HepG2 (cell line): ENCODE measurements around the gene SMIM38. TPM values are rescaled to one million over a fixed set of nuclear protein-coding genes. Genes with fewer than 3 reads are reported as not detected.

ENCODE experiments used
- ATAC-seq: fragments of 200-7000 bp; cut with Tn5 transposase; 3 replicates; pipeline ENCODE4 v1.9.1; 2020; ENCODE audit warnings: mild to moderate bottlenecking, moderate library complexity
- BruUV-seq: library from RNA; stranded (reverse); fragments of 400-500 nt; replicated peaks from 2 replicates; lab custom pipeline; 2021; lab: Mats Ljungman, UMichigan
- CTCF ChIA-PET: fragments of 300-600 bp; formaldehyde crosslinking; extraction: SDS; loops from one replicate; lab custom pipeline; 2021; ENCODE audit warnings: low total read pairs, inconsistent platforms, low intra/inter-chr PET ratio; lab: Yijun Ruan, JAX
- POLR2A ChIA-PET: fragments of 350-600 bp; sonication (Branson Sonifier 250); formaldehyde crosslinking; loops from one replicate; lab custom pipeline; 2020; ENCODE audit warnings: antibody characterized with exemption, inconsistent platforms; lab: Yijun Ruan, JAX
- DNase-seq: peaks from one replicate; pipeline ENCODE4 v3.0.0-alpha.2; 2015; ENCODE audit warnings: low spot score
- FAIRE-seq: peaks from 3 replicates; lab custom pipeline; 2011; peaks lifted over from hg19 to GRCh38; lab: Jason Lieb, UNC
- H2AFZ ChIP-seq: one replicate; pipeline ENCODE4 v1.6.1; 2011; ENCODE audit warnings: low read length, inconsistent platforms
- H3K27ac ChIP-seq: fragments of 300-600 bp; 3 replicates; pipeline ENCODE4 v1.8.0; 2011; ENCODE audit warnings: mixed run types, mild to moderate bottlenecking, mixed read lengths, low read length, inconsistent platforms; ENCODE audit not compliant: insufficient read depth; ENCODE audit errors: extremely low read length
- H3K27me3 ChIP-seq, 2 experiments: fragments of 200-600 bp in 1 of 2; 2 replicates in 1 of 2; 3 replicates in 1 of 2; pipeline versions ENCODE4 v1.6.0 to v1.8.0; 2011; ENCODE audit warnings: low read length in 2 of 2, mild to moderate bottlenecking in 2 of 2, moderate library complexity in 2 of 2, inconsistent platforms in 1 of 2; ENCODE audit not compliant: insufficient read depth in 2 of 2, control insufficient read depth in 1 of 2
- H3K36me3 ChIP-seq, 2 experiments: fragments of 200-600 bp in 1 of 2; replicated peaks in 1 of 2; 2 replicates in 1 of 2; 3 replicates in 1 of 2; pipeline versions ENCODE4 v1.5.1 to v1.8.0; 2011; ENCODE audit warnings: low read length in 2 of 2, inconsistent platforms in 1 of 2; ENCODE audit not compliant: insufficient read depth in 2 of 2, control insufficient read depth in 1 of 2
- H3K4me1 ChIP-seq: 2 replicates; pipeline ENCODE4 v1.5.1; 2012; ENCODE audit warnings: low read length, inconsistent platforms; ENCODE audit not compliant: insufficient read depth
- H3K4me2 ChIP-seq: 2 replicates; pipeline ENCODE4 v1.6.0; 2011; ENCODE audit warnings: low read depth, low read length, inconsistent platforms
- H3K4me3 ChIP-seq, 3 experiments: fragments of 200-600 bp in 1 of 3; sonication (generic), shearing (Covaris generic) in 1 of 3; replicated peaks in 1 of 3; 2 replicates each; pipeline ENCODE4 v1.5.1; 2011 to 2016; ENCODE audit warnings: low read length in 3 of 3, inconsistent platforms in 2 of 3, low read depth in 2 of 3, mild to moderate bottlenecking in 2 of 3, control low read depth in 1 of 3, mixed read lengths in 1 of 3; ENCODE audit not compliant: insufficient read depth in 1 of 3
- H3K79me2 ChIP-seq: one replicate; pipeline ENCODE4 v1.6.1; 2011; ENCODE audit warnings: low read length, inconsistent platforms; ENCODE audit not compliant: insufficient read depth
- H3K9ac ChIP-seq: 2 replicates; pipeline ENCODE4 v1.6.0; 2011; ENCODE audit warnings: mild to moderate bottlenecking, low read depth, low read length, inconsistent platforms; ENCODE audit not compliant: insufficient read depth
- H3K9me3 ChIP-seq: 2 replicates; pipeline ENCODE4 v1.5.1; 2012; ENCODE audit warnings: mild to moderate bottlenecking, low read length
- H4K20me1 ChIP-seq: 2 replicates; pipeline ENCODE4 v1.6.0; 2011; ENCODE audit warnings: inconsistent platforms, mild to moderate bottlenecking, low read length, moderate library complexity; ENCODE audit not compliant: insufficient read depth
- HIVEP1 ChIP-seq: sonication (generic); formaldehyde crosslinking; IDR thresholded peaks from 2 replicates; pipeline ENCODE4 v1.4.0; 2020; ENCODE audit warnings: mild to moderate bottlenecking, missing genetic modification reagents
- RBM39 ChIP-seq: fragments of 200-400 bp; formaldehyde crosslinking; IDR thresholded peaks from one replicate; pipeline ENCODE4 v1.6.1; 2018; ENCODE audit warnings: antibody characterized with exemption, mild to moderate bottlenecking, low read depth, low read length; ENCODE audit not compliant: poor library complexity, severe bottlenecking
- ZNF10 ChIP-seq: sonication (generic); formaldehyde crosslinking; IDR thresholded peaks from 2 replicates; pipeline ENCODE4 v1.4.0; 2020; ENCODE audit warnings: mild to moderate bottlenecking, low read depth, missing genetic modification reagents, borderline replicate concordance
- ZNF44 ChIP-seq: sonication (generic); formaldehyde crosslinking; IDR thresholded peaks from 2 replicates; pipeline ENCODE4 v1.5.1; 2020; ENCODE audit warnings: mild to moderate bottlenecking, missing genetic modification reagents
- WGBS: methylation state at CpG from one replicate; pipeline ENCODE4 v1.1.6; 2017; ENCODE audit warnings: low lambda C conversion rate; 5-methylcytosine and 5-hydroxymethylcytosine counted together
- in situ Hi-C: cut with HindIII; loops from 2 replicates; pipeline ENCODE4 v1.10.0; 2017; ENCODE audit warnings: low pct_unique_long_range_greater_than_20kb; ENCODE audit not compliant: extremely low pct_ligation_motif_present
- intact Hi-C: fragments of 100-400 bp; cut with micrococcal nuclease; formaldehyde crosslinking; loops from one replicate; pipeline ENCODE4 v1.10.0; 2022; ENCODE audit not compliant: unreplicated experiment
- polyA plus RNA-seq, 8 experiments: library from polyadenylated mRNA; depleted of rRNA in 3 of 8; stranded (reverse) in 7 of 8; unstranded in 1 of 8; fragments of >200 nt; fragmentation: Illumina TruSeq in 4 of 8; extraction: Trizol in 4 of 8; gene quantifications; 2 replicates each; pipeline versions ENCODE4 v1.2.1 to v1.2.3, GENCODE V29; 2011 to 2016; ENCODE audit warnings: low read depth in 4 of 8, missing spikeins in 1 of 8, mixed read lengths in 1 of 8; ENCODE audit not compliant: insufficient read depth in 1 of 8
- total RNA-seq, 5 experiments: library from RNA; depleted of rRNA; stranded (reverse); fragments of >200 nt; fragmentation: Illumina TruSeq; extraction: Trizol; gene quantifications; 2 replicates each; pipeline ENCODE4 v1.2.3, GENCODE V29; 2016; ENCODE audit warnings: low read depth in 1 of 5
- TF ChIP-seq, protein P1 (sequence below): sonication (generic); formaldehyde crosslinking; IDR thresholded peaks from 2 replicates; pipeline ENCODE4 v1.8.1; 2023; ENCODE audit warnings: mild to moderate bottlenecking, missing genetic modification reagents, borderline replicate concordance
- TF ChIP-seq, protein P2 (sequence below): sonication (generic); formaldehyde crosslinking; IDR thresholded peaks from 2 replicates; pipeline ENCODE4 v1.8.1; 2022; ENCODE audit warnings: mild to moderate bottlenecking, missing genetic modification reagents

The SMIM38 gene
- total and polyA plus RNA-seq, 2 of the 13 experiments (the other 11 are each of a cell fraction or from before 2014, with no cell fraction given) = 0.30 to 0.40 TPM

DNA sequence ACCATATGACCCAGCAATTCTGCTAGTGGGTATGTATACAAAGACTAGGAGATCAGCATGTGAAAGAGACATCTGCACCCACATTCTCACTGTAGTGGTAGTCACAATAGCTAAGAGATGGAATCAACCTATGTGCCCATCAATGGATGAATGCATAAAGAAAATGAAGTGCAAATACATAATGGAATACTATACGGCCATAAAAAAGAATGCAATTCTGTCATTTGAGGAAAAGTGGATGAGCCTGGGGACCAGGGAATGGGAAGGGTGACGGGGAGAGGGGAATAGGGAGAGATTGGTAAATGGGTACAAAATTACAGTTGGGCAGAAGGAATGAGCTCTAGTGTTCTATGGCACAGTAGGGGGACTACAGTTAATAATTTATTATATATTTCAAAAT lies 26.7 kb upstream of the SMIM38 start:
- peaks cover 5% of the 10 kb centered on the region; the same call in 1 of the 2 replicates for H3K9me3 ChIP-seq
- H3K4me3 ChIP-seq = no peak overlapping the region
- H3K4me2 ChIP-seq = no peak overlapping the region
- H4K20me1 ChIP-seq = no peaks in the 10 kb centered on the region
- DNase-seq = no peak
- no TSS peak for BruUV-seq
- in situ Hi-C loops = loop anchor here (10.0 kb wide), 1 partner anchor 166 kb away; the partner anchor contains the start of gene MYEOV
- intact Hi-C loops = no loop called here
- no peak overlapping the region for H3K27ac ChIP-seq
- CTCF ChIA-PET = interaction anchor here (0.7 kb wide), 1 partner anchor 82 kb away, joined by 3 read pairs; no protein-coding TSS in a partner anchor
- no peaks in the 10 kb centered on the region for H3K79me2 ChIP-seq
- no peak for ATAC-seq
- peaks cover 9% of the 10 kb centered on the region for H3K4me1 ChIP-seq
- 0 out of 5 replicates have a peak, but pooled peaks cover 0 to 2% of the 10 kb centered on the region in 2 experiments for H3K27me3 ChIP-seq
- no peak for FAIRE-seq
- H2AFZ ChIP-seq = no peak overlapping the region
- POLR2A ChIA-PET = no interaction called here
- no peaks in the 10 kb centered on the region for H3K36me3 ChIP-seq
- TF ChIP-seq, protein P1, sequence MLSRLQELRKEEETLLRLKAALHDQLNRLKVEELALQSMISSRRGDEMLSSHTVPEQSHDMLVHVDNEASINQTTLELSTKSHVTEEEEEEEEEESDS (CRISPR knock-in tag) = no peak
- TF ChIP-seq HIVEP1 = no peak
- H3K9ac ChIP-seq = no peak overlapping the region
- WGBS = 47% methylated on average over 2 of the region's 2 CpGs

DNA sequence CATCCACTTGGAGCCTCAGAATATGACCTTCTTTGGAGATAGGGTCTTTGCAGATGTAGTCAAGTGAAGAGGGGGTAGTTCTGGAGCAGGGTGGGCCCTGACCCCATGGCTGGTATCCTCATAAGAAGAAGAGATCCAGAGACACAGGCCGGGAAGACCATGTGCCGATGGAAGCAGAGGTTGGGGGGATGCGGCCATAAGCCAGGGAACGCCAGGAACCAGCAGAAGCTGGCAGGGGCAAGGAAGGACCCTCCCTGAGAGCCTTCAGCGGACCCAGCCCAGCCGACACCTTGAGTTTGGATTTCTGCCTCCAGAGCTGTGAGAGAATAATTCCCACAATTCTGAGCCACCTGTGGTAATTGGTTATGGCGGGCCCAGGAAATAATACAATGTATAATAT lies 26.1 kb upstream of the SMIM38 start:
- H3K4me3 ChIP-seq = no peak overlapping the region
- H3K36me3 ChIP-seq = no peaks in the 10 kb centered on the region
- DNase-seq = no peak
- H3K27me3 ChIP-seq = 0 out of 5 replicates have a peak, but pooled peaks cover 0 to 2% of the 10 kb centered on the region in 2 experiments
- ATAC-seq = no peak
- H3K9ac ChIP-seq = no peak overlapping the region
- POLR2A ChIA-PET = no interaction called here
- intact Hi-C loops = loop anchor here (2.0 to 5.0 kb wide), 2 partner anchors 83 to 513 kb away; partner anchors contain the start of gene CCND1
- in situ Hi-C loops = loop anchor here (10.0 kb wide), 1 partner anchor 165 kb away; the partner anchor contains the start of gene MYEOV
- BruUV-seq = no TSS peak
- H3K27ac ChIP-seq = no peak overlapping the region
- peaks cover 5% of the 10 kb centered on the region; the same call in 1 of the 2 replicates for H3K9me3 ChIP-seq
- H3K79me2 ChIP-seq = no peaks in the 10 kb centered on the region
- TF ChIP-seq ZNF10 (no peak), RBM39 (no peak), ZNF44 (no peak)
- TF ChIP-seq, protein P2, sequence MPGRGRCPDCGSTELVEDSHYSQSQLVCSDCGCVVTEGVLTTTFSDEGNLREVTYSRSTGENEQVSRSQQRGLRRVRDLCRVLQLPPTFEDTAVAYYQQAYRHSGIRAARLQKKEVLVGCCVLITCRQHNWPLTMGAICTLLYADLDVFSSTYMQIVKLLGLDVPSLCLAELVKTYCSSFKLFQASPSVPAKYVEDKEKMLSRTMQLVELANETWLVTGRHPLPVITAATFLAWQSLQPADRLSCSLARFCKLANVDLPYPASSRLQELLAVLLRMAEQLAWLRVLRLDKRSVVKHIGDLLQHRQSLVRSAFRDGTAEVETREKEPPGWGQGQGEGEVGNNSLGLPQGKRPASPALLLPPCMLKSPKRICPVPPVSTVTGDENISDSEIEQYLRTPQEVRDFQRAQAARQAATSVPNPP (CRISPR knock-in tag) = no peak
- H3K4me2 ChIP-seq = no peak overlapping the region
- no peaks in the 10 kb centered on the region for H4K20me1 ChIP-seq
- CTCF ChIA-PET = interaction anchor here (0.7 kb wide), 1 partner anchor 82 kb away, joined by 3 read pairs; no protein-coding TSS in a partner anchor
- FAIRE-seq = no peak
- 76% methylated on average over 7 of the region's 7 CpGs for whole genome bisulfite sequencing
- peaks cover 6% of the 10 kb centered on the region; the same call in 1 of the 2 replicates for H3K4me1 ChIP-seq
- no peak overlapping the region for H2AFZ ChIP-seq
